GM12878 (cell line): ENCODE measurements around the gene COL5A1. TPM values are rescaled to one million over a fixed set of nuclear protein-coding genes. Genes with fewer than 3 reads are reported as not detected.

Experiments used
- MXI1 ChIP-seq: fragments of 150-350 bp; IDR thresholded peaks from 2 replicates; pipeline ENCODE4 v1.6.1; 2011; ENCODE audit warnings: low read depth, mild to moderate bottlenecking, inconsistent platforms, low read length, improper control_type of control experiment
- SREBF2 ChIP-seq: IDR thresholded peaks from 2 replicates; pipeline ENCODE4 v1.6.1; 2012; ENCODE audit warnings: mild to moderate bottlenecking, low read length
- ZNF592 ChIP-seq: fragments of 450-650 bp; IDR thresholded peaks from 2 replicates; pipeline ENCODE4 v1.6.1; 2017; ENCODE audit warnings: mild to moderate bottlenecking, moderate library complexity
- polyA plus RNA-seq, 11 experiments: library from polyadenylated mRNA; depleted of rRNA in 4 of 11; unstranded in 6 of 11; stranded (reverse) in 5 of 11; fragments of >200 nt; fragmentation: Nextera tagmentation in 4 of 11; fragmentation: Illumina TruSeq in 1 of 11; extraction: Ambion mirVana in 4 of 11; extraction: Trizol in 1 of 11; gene quantifications; 1 replicate in 1 of 11; 2 replicates in 10 of 11; pipeline versions ENCODE4 v1.2.1 to v1.2.3, GENCODE V29; 2011 to 2016; ENCODE audit warnings: inconsistent platforms in 2 of 11, missing spikeins in 2 of 11, low read depth in 1 of 11
- total RNA-seq, 4 experiments: library from RNA; depleted of rRNA in 3 of 4; stranded (reverse); fragments of >200 nt in 3 of 4; fragmentation: Illumina TruSeq in 1 of 4; extraction: Trizol in 1 of 4; gene quantifications; 2 replicates each; pipeline versions ENCODE4 v1.2.1 to v1.2.3, GENCODE V29; 2013 to 2021
- TF ChIP-seq, protein P1 (sequence below): fragments of 450-650 bp; IDR thresholded peaks from 2 replicates; pipeline ENCODE4 v1.6.1; 2016; ENCODE audit warnings: mild to moderate bottlenecking

Gene COL5A1
- total and polyA plus RNA-seq, 10 of the 15 experiments (the other 5 are each of a cell fraction or from before 2014, with no cell fraction given) = under 0.01 to 0.15 (median 0.13) TPM; not detected in 4

DNA sequence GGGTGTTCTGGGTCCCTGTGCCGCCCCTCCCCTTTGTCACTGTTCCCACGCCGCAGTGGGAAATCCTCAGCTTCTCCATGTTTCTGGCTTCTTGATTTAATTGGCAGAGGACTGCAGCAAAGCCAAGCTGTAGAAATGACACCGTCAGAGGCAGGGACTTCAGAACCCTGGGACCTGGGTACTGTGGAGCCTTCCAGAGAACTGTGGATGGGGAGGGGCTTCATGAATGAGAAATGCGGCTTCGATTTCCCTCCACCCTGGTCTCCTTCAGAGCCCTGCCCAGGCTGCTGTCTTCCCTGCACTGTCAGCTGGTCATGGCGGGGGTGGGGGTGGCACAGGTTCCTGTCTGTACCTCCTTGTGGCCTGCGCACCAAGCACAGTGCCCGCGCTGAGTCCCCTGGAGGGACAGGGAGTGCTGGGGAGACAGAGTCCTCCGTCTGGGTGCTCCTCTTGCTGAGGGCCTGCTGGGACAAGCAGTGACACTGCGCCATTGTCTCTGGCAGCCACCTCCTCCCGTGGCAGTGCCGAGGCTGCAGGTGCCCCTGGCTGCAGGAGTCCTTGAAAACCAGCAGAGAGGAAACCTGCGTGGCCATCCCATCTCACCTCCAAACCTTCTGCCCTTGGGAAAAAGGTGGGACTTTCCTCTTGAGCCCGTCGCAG lies 47.2 kb downstream of the COL5A1 start (continued):
- no peak for TF ChIP-seq ZNF592
- TF ChIP-seq, protein P1, sequence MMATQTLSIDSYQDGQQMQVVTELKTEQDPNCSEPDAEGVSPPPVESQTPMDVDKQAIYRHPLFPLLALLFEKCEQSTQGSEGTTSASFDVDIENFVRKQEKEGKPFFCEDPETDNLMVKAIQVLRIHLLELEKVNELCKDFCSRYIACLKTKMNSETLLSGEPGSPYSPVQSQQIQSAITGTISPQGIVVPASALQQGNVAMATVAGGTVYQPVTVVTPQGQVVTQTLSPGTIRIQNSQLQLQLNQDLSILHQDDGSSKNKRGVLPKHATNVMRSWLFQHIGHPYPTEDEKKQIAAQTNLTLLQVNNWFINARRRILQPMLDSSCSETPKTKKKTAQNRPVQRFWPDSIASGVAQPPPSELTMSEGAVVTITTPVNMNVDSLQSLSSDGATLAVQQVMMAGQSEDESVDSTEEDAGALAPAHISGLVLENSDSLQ = no peak
- TF ChIP-seq SREBF2 = no peak
- no peak for TF ChIP-seq MXI1
- TF ChIP-seq, all 136 proteins: peak for 0
